ENCODE data around the gene COL8A1.

The COL8A1 gene

GRCh38 chr3:99765042-99765942 is 126.9 kb downstream of the COL8A1 start:
- no peak for DNase-seq

GRCh38 chr3:99767291-99767690 is 128.9 kb downstream of the COL8A1 start:
- DNase-seq = no peak

- no peak for DNase-seq
Measured at GRCh38 chr3:99768126-99768525, 129.7 kb downstream of the COL8A1 start.

- DNase-seq = no peak
Measured at GRCh38 chr3:99768808-99769501, 130.6 kb downstream of the COL8A1 start.

GRCh38 chr3:99772171-99772570 is 133.8 kb downstream of the COL8A1 start:
- no peak for DNase-seq

GRCh38 chr3:99772671-99773070 is 134.3 kb downstream of the COL8A1 start:
- DNase-seq = no peak

- DNase-seq = no peak
Measured at GRCh38 chr3:99774467-99774866, 136.1 kb downstream of the COL8A1 start.

GRCh38 chr3:99776516-99777209 is 138.3 kb downstream of the COL8A1 start:
- no peak for DNase-seq

GRCh38 chr3:99777210-99777549 is 138.8 kb downstream of the COL8A1 start:
- no peak for DNase-seq

- no peak for DNase-seq
Measured at GRCh38 chr3:99777708-99778107, 139.3 kb downstream of the COL8A1 start.

GRCh38 chr3:99780749-99781148 is 142.4 kb downstream of the COL8A1 start:
- DNase-seq = no peak

- DNase-seq = no peak
Measured at GRCh38 chr3:99781761-99782160, 143.4 kb downstream of the COL8A1 start.

- no peak for DNase-seq
Measured at GRCh38 chr3:99783011-99783573, 144.7 kb downstream of the COL8A1 start.

GRCh38 chr3:99789011-99789721 is 150.8 kb downstream of the COL8A1 start:
- no peak for DNase-seq

- no peak for DNase-seq
Measured at GRCh38 chr3:99794485-99794884, 156.1 kb downstream of the COL8A1 start.

GRCh38 chr3:99795573-99795972 is 157.2 kb downstream of the COL8A1 start:
- DNase-seq = no peak

- no peak for DNase-seq
Measured at GRCh38 chr3:99799422-99799821, 161.0 kb downstream of the COL8A1 start.

GRCh38 chr3:99803297-99803696 is 164.9 kb downstream of the COL8A1 start:
- no peak for DNase-seq

GRCh38 chr3:99805160-99805559 is 166.8 kb downstream of the COL8A1 start:
- DNase-seq = no peak

GRCh38 chr3:99808163-99808794 is 169.9 kb downstream of the COL8A1 start:
- DNase-seq = peak; percentile 50

GRCh38 chr3:99809565-99809964 is 171.2 kb downstream of the COL8A1 start:
- no peak for DNase-seq

GRCh38 chr3:99810403-99810802 is 172.0 kb downstream of the COL8A1 start:
- no peak for DNase-seq

Data from stimulated activated CD8-positive, alpha-beta memory T cell treated with anti-CD3 and anti-CD28 coated beads, Interleukin-4, amount 100 ng/mL, for 48 hours (primary cell).